ENCODE measurements around the gene UNC13B. TPM values are rescaled to one million over a fixed set of nuclear protein-coding genes. Genes with fewer than 3 reads are reported as not detected.

The UNC13B gene
- total and polyA plus RNA-seq, 2 of the 8 experiments (the other 6 are each of a cell fraction or from before 2014, with no cell fraction given), result 23.1 to 51.7 TPM

GRCh38 chr9:35293376-35293964 is 131.7 kb downstream of the UNC13B start (continued):
- TF ChIP-seq ATF3 (IDR thresholded peaks at IDR 0.05; ENCODE audit: insufficient read depth, low read depth, low read length) (no peak), TEAD4 (IDR thresholded peaks at IDR 0.05; ENCODE audit: low read depth, low read length) (no peak), MAFK (IDR thresholded peaks at IDR 0.05; ENCODE audit: low read depth, low read length) (no peak), KDM5A (IDR thresholded peaks at IDR 0.05; ENCODE audit: low read length) (no peak), ATF2 (IDR thresholded peaks at IDR 0.05; ENCODE audit: low read length) (no peak), GTF2F1 (IDR thresholded peaks at IDR 0.05; ENCODE audit: borderline replicate concordance, low read depth, low read length) (no peak), YY1 (IDR thresholded peaks at IDR 0.05; ENCODE audit: low read depth, low read length) (no peak), SP2 (IDR thresholded peaks at IDR 0.05; ENCODE audit: low read length) (no peak), KDM4A (IDR thresholded peaks at IDR 0.05; ENCODE audit: low read depth, low read length, severe bottlenecking) (no peak)
